Prostate gland (tissue), 2 donors: Measurements from ENCODE around the gene TMEM26. TPM values are rescaled to one million over a fixed set of nuclear protein-coding genes. Genes with fewer than 3 reads are reported as not detected.
A peak's percentile ranks its signal among the peaks of the same experiment; 100 is the strongest.

Experiments
- DNase-seq: peaks from one replicate; pipeline ENCODE4 v3.0.0-alpha.2; 2019; ENCODE audit warnings: low spot score
- H3K27ac ChIP-seq, 2 donors: fragments of 200-600 bp; sonication (generic); 2 replicates each; pipeline ENCODE4 v1.5.1; 2017 to 2019
- H3K27me3 ChIP-seq: fragments of 200-600 bp; sonication (generic); replicated peaks from 2 replicates; pipeline ENCODE4 v1.5.1; 2019; ENCODE audit not compliant: insufficient read depth
- H3K36me3 ChIP-seq, 2 donors: fragments of 200-600 bp; sonication (generic); 1 replicate in 1 of 2; 2 replicates in 1 of 2; pipeline versions ENCODE4 v1.5.1 to v1.8.1; 2017 to 2019
- H3K4me1 ChIP-seq: fragments of 200-600 bp; sonication (generic); replicated peaks from 2 replicates; pipeline ENCODE4 v1.5.1; 2019
- H3K4me3 ChIP-seq, 2 donors: fragments of 200-600 bp; sonication (generic); 2 replicates each; pipeline ENCODE4 v1.5.1; 2017 to 2019
- H3K9me3 ChIP-seq: fragments of 200-600 bp; sonication (generic); 2 replicates; pipeline ENCODE4 v1.5.1; 2017
- CTCF ChIP-seq, 4 experiments: fragments of 200-600 bp in 2 of 4; fragments of 450-650 bp in 2 of 4; sonication (generic) in 2 of 4; IDR thresholded peaks; 1 replicate in 3 of 4; 2 replicates in 1 of 4; pipeline ENCODE4 v1.5.1; 2016 to 2019; ENCODE audit warnings: antibody characterized with exemption in 4 of 4, mild to moderate bottlenecking in 2 of 4, moderate library complexity in 2 of 4
- POLR2A ChIP-seq: fragments of 450-650 bp; IDR thresholded peaks from one replicate; pipeline ENCODE4 v1.6.1; 2016; ENCODE audit warnings: antibody characterized with exemption, mild to moderate bottlenecking
- POLR2AphosphoS5 ChIP-seq: sonication (generic); formaldehyde crosslinking; IDR thresholded peaks from one replicate; pipeline ENCODE4 v1.6.1; 2017; ENCODE audit warnings: antibody characterized with exemption
- WGBS: methylation state at CpG from one replicate; pipeline ENCODE4 v1.1.5; 2018; 5-methylcytosine and 5-hydroxymethylcytosine counted together
- intact Hi-C: fragments of 100-400 bp; cut with DNase I; formaldehyde crosslinking; loops from one replicate; pipeline ENCODE4 v1.14.2; 2022
- total RNA-seq, 2 donors: library from RNA; depleted of rRNA; stranded (reverse); fragments of >200 nt; gene quantifications; one replicate each; pipeline ENCODE4 v1.1.0, GENCODE V29; 2016

TMEM26 gene
- 10 to 100 TPM in 1 of 2 donors, 1 to 10 TPM in 1; 3.7 to 11.6 TPM for total RNA-seq

- TF ChIP-seq POLR2AphosphoS5 (no peak), CTCF (IDR thresholded peaks at IDR 0.05) (no peak), POLR2A (no peak)
- Histone ChIP-seq H3K36me3 (no peaks in the 10 kb centered on the region), H3K9me3 (no peaks in the 10 kb centered on the region), H3K27me3 (no peaks in the 10 kb centered on the region), H3K27ac (peak within 1 kb of the TSS; percentile 48 to 68), H3K4me1 (no peaks in the 10 kb centered on the region), H3K4me3 (peak within 1 kb of the TSS; percentile 46 to 49)
- intact Hi-C loops, result no loop called here
- DNase-seq, result peak; percentile 11
- WGBS, result 7% methylated on average over 48 of the region's 58 CpGs
Observed at GRCh38 chr10:61452655-61453641, at the start of gene TMEM26. Gene TMEM26, minus strand, starts transcription at chr10:61453381. Its CDS starts 300 bp downstream, at chr10:61453081.

- Histone ChIP-seq H3K36me3 (no peaks in the 10 kb centered on the region), H3K4me3 (no peak overlapping the region), H3K9me3 (no peaks in the 10 kb centered on the region), H3K27me3 (no peaks in the 10 kb centered on the region), H3K4me1 (no peaks in the 10 kb centered on the region), H3K27ac (no peak overlapping the region)
- intact Hi-C loops, result no loop called here
- TF ChIP-seq CTCF (IDR thresholded peaks at IDR 0.05), result no peak
- no peak for TF ChIP-seq POLR2A
- no peak for TF ChIP-seq POLR2AphosphoS5
- DNase-seq, result no peak
Observed at GRCh38 chr10:61500460-61500859, 47.3 kb upstream of the TMEM26 start.

GRCh38 chr10:61492364-61492995 lies 39.3 kb upstream of the TMEM26 start:
- Histone ChIP-seq H3K27ac (no peak overlapping the region), H3K4me1 (no peaks in the 10 kb centered on the region), H3K4me3 (no peak overlapping the region), H3K27me3 (no peaks in the 10 kb centered on the region), H3K36me3 (no peaks in the 10 kb centered on the region), H3K9me3 (no peaks in the 10 kb centered on the region)
- 94% methylated on average over 2 of the region's 2 CpGs for WGBS
- no peak for DNase-seq
- intact Hi-C loops, result no loop called here
- TF ChIP-seq CTCF (IDR thresholded peaks at IDR 0.05), result no peak
- no peak for TF ChIP-seq POLR2AphosphoS5
- TF ChIP-seq POLR2A, result no peak

GRCh38 chr10:61487506-61487905 lies 34.3 kb upstream of the TMEM26 start:
- Histone ChIP-seq H3K27me3 (no peaks in the 10 kb centered on the region), H3K4me3 (no peak overlapping the region), H3K27ac (no peak overlapping the region), H3K4me1 (no peaks in the 10 kb centered on the region), H3K9me3 (no peaks in the 10 kb centered on the region), H3K36me3 (no peaks in the 10 kb centered on the region)
- no peak for TF ChIP-seq POLR2A
- TF ChIP-seq POLR2AphosphoS5, result no peak
- no peak for TF ChIP-seq CTCF (IDR thresholded peaks at IDR 0.05)
- intact Hi-C loops, result no loop called here
- WGBS, result 57% methylated on average over 5 of the region's 5 CpGs
- no peak for DNase-seq
